Measurements from ENCODE around the gene EPB41L4A. TPM values are rescaled to one million over a fixed set of nuclear protein-coding genes. Genes with fewer than 3 reads are reported as not detected.

The EPB41L4A gene
- total RNA-seq, 1 experiment from 2014 or later, result 28.6 TPM

- no peak for DNase-seq
Observed at GRCh38 chr5:112348387-112348786, 70.7 kb downstream of the EPB41L4A start.

GRCh38 chr5:112346411-112347044 is 72.5 kb downstream of the EPB41L4A start:
- CTCF ChIA-PET, result interaction anchor here (0.8 kb wide), 1 partner anchor 163 kb away, joined by 3 read pairs; no protein-coding TSS in a partner anchor
- Mint-ChIP-seq H3K9me3 (ENCODE audit: low read depth, unreplicated experiment) (no peaks in the 10 kb centered on the region), H3K27ac (ENCODE audit: unreplicated experiment) (no peak overlapping the region), H3K36me3 (ENCODE audit: insufficient read depth, unreplicated experiment) (no peaks in the 10 kb centered on the region), H3K27me3 (ENCODE audit: unreplicated experiment) (no peaks in the 10 kb centered on the region), H3K4me3 (ENCODE audit: low read depth, unreplicated experiment) (no peak overlapping the region), H3K4me1 (ENCODE audit: low read depth, unreplicated experiment) (no peaks in the 10 kb centered on the region)
- TF ChIP-seq CTCF (IDR thresholded peaks at IDR 0.05; ENCODE audit: unreplicated experiment), result no peak
- DNase-seq, result no peak
- BruUV-seq (replicated peaks), result no TSS peak
- intact Hi-C loops (cut with micrococcal nuclease; ENCODE audit: unreplicated experiment), result no loop called here

More at GRCh38 chr5:112348387-112348786, 70.7 kb downstream of the EPB41L4A start:
- Mint-ChIP-seq H3K4me1 (ENCODE audit: low read depth, unreplicated experiment) (no peaks in the 10 kb centered on the region), H3K4me3 (ENCODE audit: low read depth, unreplicated experiment) (no peak overlapping the region), H3K27ac (ENCODE audit: unreplicated experiment) (no peak overlapping the region), H3K27me3 (ENCODE audit: unreplicated experiment) (no peaks in the 10 kb centered on the region), H3K36me3 (ENCODE audit: insufficient read depth, unreplicated experiment) (no peaks in the 10 kb centered on the region), H3K9me3 (ENCODE audit: low read depth, unreplicated experiment) (no peaks in the 10 kb centered on the region)
- CTCF ChIA-PET, result no interaction called here
- no TSS peak for BruUV-seq (replicated peaks)
- no peak for TF ChIP-seq CTCF (IDR thresholded peaks at IDR 0.05; ENCODE audit: unreplicated experiment)
- intact Hi-C loops (cut with micrococcal nuclease; ENCODE audit: unreplicated experiment), result no loop called here

GRCh38 chr5:112344540-112344939 is 74.5 kb downstream of the EPB41L4A start:
- no peak for TF ChIP-seq CTCF (IDR thresholded peaks at IDR 0.05; ENCODE audit: unreplicated experiment)
- BruUV-seq (replicated peaks), result no TSS peak
- H3K4me1 Mint-ChIP-seq (ENCODE audit: low read depth, unreplicated experiment), result peaks cover 19% of the 10 kb centered on the region
- no peaks in the 10 kb centered on the region for H3K27me3 Mint-ChIP-seq (ENCODE audit: unreplicated experiment)
- H3K4me3 Mint-ChIP-seq (ENCODE audit: low read depth, unreplicated experiment), result no peak overlapping the region
- no peaks in the 10 kb centered on the region for H3K36me3 Mint-ChIP-seq (ENCODE audit: insufficient read depth, unreplicated experiment)
- no peak for DNase-seq
- CTCF ChIA-PET, result no interaction called here
- H3K27ac Mint-ChIP-seq (ENCODE audit: unreplicated experiment), result no peak overlapping the region
- no peaks in the 10 kb centered on the region for H3K9me3 Mint-ChIP-seq (ENCODE audit: low read depth, unreplicated experiment)
- intact Hi-C loops (cut with micrococcal nuclease; ENCODE audit: unreplicated experiment), result no loop called here

GRCh38 chr5:112342389-112342788 is 76.7 kb downstream of the EPB41L4A start:
- no peak for DNase-seq
- peaks cover 7% of the 10 kb centered on the region for H3K36me3 Mint-ChIP-seq (ENCODE audit: insufficient read depth, unreplicated experiment)
- no TSS peak for BruUV-seq (replicated peaks)
- no peaks in the 10 kb centered on the region for H3K27me3 Mint-ChIP-seq (ENCODE audit: unreplicated experiment)
- CTCF ChIA-PET, result no interaction called here
- H3K4me1 Mint-ChIP-seq (ENCODE audit: low read depth, unreplicated experiment), result peaks cover 41% of the 10 kb centered on the region
- intact Hi-C loops (cut with micrococcal nuclease; ENCODE audit: unreplicated experiment), result no loop called here
- H3K4me3 Mint-ChIP-seq (ENCODE audit: low read depth, unreplicated experiment), result no peak overlapping the region
- no peaks in the 10 kb centered on the region for H3K9me3 Mint-ChIP-seq (ENCODE audit: low read depth, unreplicated experiment)
- no peak overlapping the region for H3K27ac Mint-ChIP-seq (ENCODE audit: unreplicated experiment)
- TF ChIP-seq CTCF (IDR thresholded peaks at IDR 0.05; ENCODE audit: unreplicated experiment), result no peak
